Left renal cortex interstitium (tissue), 4 donors: ENCODE data around the gene CDADC1. TPM values are rescaled to one million over a fixed set of nuclear protein-coding genes. Genes with fewer than 3 reads are reported as not detected.

Experiments
- DNase-seq, 4 donors: peaks; one replicate each; pipeline ENCODE4 v3.0.0-alpha.2; 2013; ENCODE audit warnings: low read depth in 4 of 4, low spot score in 2 of 4, missing footprints in 1 of 4
- polyA plus RNA-seq, 4 donors: library from polyadenylated mRNA; unstranded; fragments of 120-200 nt; gene quantifications; one replicate each; pipeline ENCODE4 v1.2.1, GENCODE V29; 2013; ENCODE audit not compliant: insufficient read length in 4 of 4

Gene CDADC1
- polyA plus RNA-seq = 10 to 100 TPM; 11.8 to 16.7 (median 13.9) TPM

- peak; percentile 90 to 98 (median 94) for DNase-seq
Measured at GRCh38 chr13:49247643-49248621, at the start of gene CDADC1. Gene CDADC1 (plus strand): TSS chr13:49247925. CDS start chr13:49248038, 113 bp downstream.

GRCh38 chr13:49206641-49207040 lies 41.1 kb upstream of the CDADC1 start:
- DNase-seq = no peak

- no peak for DNase-seq
Measured at GRCh38 chr13:49208619-49209018, 39.1 kb upstream of the CDADC1 start.

DNA sequence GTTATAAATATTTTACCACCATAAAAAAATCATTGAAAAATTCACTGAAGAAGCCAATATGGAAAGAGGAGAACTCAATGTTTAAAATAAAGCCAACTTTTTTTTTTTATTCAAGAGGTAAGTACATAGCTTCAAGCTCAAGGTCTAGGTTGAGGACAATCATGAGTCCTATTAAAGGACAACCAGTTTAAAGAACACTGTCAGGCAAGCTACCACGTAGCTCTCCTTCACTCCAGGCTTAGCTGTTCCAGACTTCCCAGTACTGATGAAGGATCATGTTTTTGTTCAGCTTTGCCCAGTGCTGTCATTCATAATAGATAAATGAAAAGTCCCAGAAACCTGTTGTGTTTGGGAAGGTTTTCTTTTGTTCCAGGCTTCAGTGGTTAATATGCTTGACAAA lies 37.6 kb upstream of the CDADC1 start:
- no peak for DNase-seq

- no peak for DNase-seq
Measured at GRCh38 chr13:49210669-49211068, 37.1 kb upstream of the CDADC1 start.

DNA sequence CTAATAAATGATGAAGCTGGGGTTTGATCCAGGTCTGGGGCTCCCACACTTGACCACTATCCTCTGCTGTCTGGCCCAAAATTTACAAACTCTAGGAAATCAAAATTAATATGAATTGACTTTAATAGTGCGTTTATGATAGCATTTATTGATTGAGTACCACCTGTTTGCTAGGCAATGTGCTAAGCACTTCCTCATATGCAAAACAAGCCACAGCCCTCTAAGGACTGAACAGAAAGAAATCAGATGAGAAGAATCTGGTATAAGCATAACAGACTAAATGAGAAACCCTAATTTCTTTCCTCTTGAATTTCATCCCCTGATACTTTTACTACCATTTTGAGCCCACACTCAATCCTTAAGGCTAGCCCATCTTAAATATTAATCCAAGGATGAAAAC lies 34.2 kb upstream of the CDADC1 start:
- DNase-seq = no peak

DNA sequence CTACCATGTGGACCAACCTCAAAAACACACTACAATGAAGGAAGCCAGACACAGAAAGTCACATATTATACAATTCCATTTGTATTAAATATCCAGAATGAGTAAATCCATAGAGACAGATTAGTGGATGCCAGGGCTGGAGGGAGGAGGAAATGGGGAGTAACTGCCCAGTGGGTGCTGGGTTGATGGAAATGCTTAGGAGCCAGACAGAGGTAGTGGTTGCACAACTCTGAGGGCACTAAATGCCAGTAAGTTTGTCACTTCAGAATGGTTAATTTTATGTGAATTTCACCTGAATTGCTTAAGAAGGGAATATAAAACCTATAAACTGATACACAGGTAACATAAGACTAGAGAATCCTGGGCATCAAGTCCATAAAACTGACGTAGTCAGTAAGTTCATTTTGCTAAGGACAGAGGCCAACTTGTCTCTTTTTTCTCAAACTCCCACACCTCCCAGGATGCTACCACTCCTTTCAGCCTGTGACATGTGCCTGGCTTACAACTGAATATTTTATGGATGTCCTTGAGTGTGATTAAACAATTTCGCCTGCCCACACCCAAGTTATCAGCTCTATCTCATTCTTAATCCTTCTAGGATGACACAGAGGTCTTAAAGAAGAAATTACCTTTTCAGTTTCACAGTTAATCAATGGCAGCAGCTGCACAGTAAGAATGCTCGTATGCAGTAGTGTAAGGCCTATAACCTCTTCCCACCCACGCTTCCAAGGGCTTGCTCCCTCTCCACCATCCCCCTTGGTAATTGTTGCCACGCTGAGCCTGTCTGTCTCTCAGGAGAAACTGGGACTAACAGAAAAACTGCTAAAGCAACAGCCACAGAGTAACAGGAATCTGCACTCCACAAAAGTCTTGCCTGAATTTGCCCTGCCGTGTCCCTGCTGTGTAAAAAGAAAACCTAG lies 33.5 kb upstream of the CDADC1 start:
- no peak for DNase-seq

GRCh38 chr13:49214917-49215376 lies 32.8 kb upstream of the CDADC1 start:
- no peak for DNase-seq

DNA sequence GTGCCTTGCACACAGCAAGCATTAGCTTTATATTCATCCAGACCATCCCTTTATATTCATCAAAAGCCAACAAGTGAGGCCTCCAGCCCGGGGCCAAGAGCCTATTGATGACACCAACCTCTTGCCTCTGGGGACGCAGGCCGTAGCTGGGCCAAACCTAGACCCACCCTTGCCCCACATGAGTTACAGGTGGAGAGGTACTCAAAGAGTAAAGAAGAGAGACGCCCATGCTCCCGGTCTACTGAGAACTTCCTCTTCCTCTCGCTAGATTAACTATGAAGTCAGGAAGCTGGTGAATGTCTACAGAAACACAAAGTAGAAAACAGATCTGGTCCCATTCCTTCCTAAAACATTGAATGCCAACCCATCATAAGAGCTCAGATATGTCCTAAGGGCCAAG lies 31.4 kb upstream of the CDADC1 start:
- no peak for DNase-seq

GRCh38 chr13:49217962-49218492 lies 29.7 kb upstream of the CDADC1 start:
- no peak for DNase-seq

DNA sequence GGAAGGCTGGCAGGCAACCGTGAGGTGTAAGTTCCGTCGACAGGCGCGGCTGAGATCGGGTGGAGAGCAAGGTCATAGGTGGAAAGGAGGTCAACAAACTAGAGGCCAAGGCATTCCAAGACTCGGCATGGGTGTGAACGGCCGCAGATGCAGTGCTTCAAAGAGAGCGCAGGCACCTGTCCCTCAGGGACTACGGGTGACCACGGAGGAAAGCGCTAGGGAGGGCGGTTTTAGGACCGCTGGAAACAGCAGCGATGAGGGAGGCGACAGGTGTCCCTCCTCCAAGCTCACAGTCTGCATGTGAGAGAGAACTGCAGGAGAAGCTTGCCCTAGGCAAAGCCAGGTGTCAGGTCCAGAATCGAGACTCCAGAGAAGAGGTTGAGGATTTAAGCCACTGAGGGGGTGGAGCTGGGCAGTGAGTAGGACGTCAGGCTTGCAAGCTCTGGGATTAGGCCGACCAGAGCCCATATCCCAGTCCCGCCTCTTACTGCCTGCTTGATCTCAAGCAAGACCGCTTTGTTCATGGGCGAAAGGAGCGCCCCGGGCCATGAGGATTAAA lies 29.2 kb upstream of the CDADC1 start:
- no peak for DNase-seq

- DNase-seq = no peak
Measured at GRCh38 chr13:49219647-49220035, 28.1 kb upstream of the CDADC1 start.

DNA sequence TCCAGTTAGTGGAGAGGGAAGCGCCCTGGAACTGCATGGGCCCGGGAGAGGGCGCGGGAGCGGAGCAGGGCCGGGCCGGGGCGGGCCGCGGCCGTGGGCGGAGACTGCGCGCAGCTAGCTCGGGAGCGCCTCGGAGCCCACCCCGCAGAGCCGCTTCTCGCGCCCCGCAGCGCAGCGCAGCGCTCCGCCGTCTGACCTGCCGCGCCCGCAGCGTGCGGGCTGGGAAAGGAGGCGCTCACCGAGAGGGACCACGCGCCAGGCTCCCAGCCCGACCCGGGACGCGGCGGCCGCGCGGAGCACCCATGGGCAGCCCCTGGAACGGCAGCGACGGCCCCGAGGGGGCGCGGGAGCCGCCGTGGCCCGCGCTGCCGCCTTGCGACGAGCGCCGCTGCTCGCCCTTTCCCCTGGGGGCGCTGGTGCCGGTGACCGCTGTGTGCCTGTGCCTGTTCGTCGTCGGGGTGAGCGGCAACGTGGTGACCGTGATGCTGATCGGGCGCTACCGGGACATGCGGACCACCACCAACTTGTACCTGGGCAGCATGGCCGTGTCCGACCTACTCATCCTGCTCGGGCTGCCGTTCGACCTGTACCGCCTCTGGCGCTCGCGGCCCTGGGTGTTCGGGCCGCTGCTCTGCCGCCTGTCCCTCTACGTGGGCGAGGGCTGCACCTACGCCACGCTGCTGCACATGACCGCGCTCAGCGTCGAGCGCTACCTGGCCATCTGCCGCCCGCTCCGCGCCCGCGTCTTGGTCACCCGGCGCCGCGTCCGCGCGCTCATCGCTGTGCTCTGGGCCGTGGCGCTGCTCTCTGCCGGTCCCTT lies 27.5 kb upstream of the CDADC1 start, which contains the start of gene MLNR:
Gene MLNR (plus strand): TSS at position 303 of the 820 bp plus-strand sequence. CDS start 0 bp downstream, at position 303.
- DNase-seq = no peak

DNA sequence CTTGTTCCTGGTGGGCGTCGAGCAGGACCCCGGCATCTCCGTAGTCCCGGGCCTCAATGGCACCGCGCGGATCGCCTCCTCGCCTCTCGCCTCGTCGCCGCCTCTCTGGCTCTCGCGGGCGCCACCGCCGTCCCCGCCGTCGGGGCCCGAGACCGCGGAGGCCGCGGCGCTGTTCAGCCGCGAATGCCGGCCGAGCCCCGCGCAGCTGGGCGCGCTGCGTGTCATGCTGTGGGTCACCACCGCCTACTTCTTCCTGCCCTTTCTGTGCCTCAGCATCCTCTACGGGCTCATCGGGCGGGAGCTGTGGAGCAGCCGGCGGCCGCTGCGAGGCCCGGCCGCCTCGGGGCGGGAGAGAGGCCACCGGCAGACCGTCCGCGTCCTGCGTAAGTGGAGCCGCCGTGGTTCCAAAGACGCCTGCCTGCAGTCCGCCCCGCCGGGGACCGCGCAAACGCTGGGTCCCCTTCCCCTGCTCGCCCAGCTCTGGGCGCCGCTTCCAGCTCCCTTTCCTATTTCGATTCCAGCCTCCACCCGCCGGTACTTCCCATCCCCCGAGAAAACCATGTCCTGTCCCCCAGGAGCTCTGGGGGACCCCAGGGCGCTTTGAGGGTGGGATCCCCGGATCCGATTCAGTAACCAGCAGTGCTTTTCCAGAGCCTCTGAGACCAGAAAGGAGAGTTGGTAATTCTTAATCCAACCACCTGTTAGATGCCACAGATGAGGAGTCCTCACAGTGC lies 26.7 kb upstream of the CDADC1 start:
- no peak for DNase-seq

GRCh38 chr13:49221590-49221965 lies 26.1 kb upstream of the CDADC1 start:
- no peak for DNase-seq

- no peak for DNase-seq
Measured at GRCh38 chr13:49225223-49226042, 22.3 kb upstream of the CDADC1 start.

DNA sequence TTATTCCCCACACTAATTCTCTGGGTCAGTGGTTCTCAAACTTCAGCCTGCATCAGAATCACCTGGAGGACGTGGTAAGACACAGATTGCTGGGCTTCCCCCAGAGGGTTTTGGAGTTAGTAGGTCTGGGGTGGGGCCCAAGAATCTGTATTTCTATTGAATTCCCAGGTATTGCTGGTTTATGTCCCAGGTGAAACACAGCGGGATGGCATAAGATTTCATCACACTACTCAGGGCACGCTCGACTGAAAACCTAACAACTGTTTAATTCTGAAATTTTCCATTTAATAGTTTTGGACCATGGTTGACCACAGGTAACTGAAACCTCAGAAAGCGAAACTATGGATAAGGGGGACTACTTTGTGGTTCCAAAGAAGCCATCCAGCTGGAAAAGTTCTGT lies 21.1 kb upstream of the CDADC1 start:
- no peak for DNase-seq

- DNase-seq = no peak
Measured at GRCh38 chr13:49234741-49235140, 13.0 kb upstream of the CDADC1 start.
